K562 (cell line): ENCODE results near the gene RNF138. TPM values are rescaled to one million over a fixed set of nuclear protein-coding genes. Genes with fewer than 3 reads are reported as not detected.

Experiments
- ATAC-seq: fragments of 200-7000 bp; cut with Tn5 transposase; 3 replicates; pipeline ENCODE4 v1.9.1; 2020; ENCODE audit warnings: moderate library complexity
- BruUV-seq: library from RNA; stranded (reverse); fragments of 400-500 nt; replicated peaks from 2 replicates; lab custom pipeline; 2021; lab: Mats Ljungman, UMichigan
- CTCF ChIA-PET: fragments of 300-600 bp; formaldehyde crosslinking; extraction: SDS; loops from one replicate; lab custom pipeline; 2021; ENCODE audit warnings: low intra/inter-chr PET ratio; lab: Yijun Ruan, JAX
- POLR2A ChIA-PET: fragments of 300-600, 350-650 bp; sonication (Branson Sonifier 250); formaldehyde crosslinking; extraction: SDS; loops from one replicate; lab custom pipeline; 2021; ENCODE audit warnings: antibody characterized with exemption, inconsistent platforms; lab: Yijun Ruan, JAX
- DNase-seq, 4 experiments: peaks; one replicate each; pipeline versions ENCODE4 v3.0.0 to v3.0.0-alpha.2; 2011 to 2018; ENCODE audit warnings: low spot score in 3 of 4, mixed read lengths in 3 of 4; ENCODE audit errors: extremely low read depth in 1 of 4
- FAIRE-seq: peaks from 2 replicates; lab custom pipeline; 2011; peaks lifted over from hg19 to GRCh38; lab: Jason Lieb, UNC
- H2AFZ ChIP-seq: 2 replicates; pipeline ENCODE4 v1.6.0; 2011; ENCODE audit warnings: low read depth, low read length, control low read depth, inconsistent platforms
- H3K27ac ChIP-seq: fragments of 200-600 bp; 3 replicates; pipeline ENCODE4 v1.8.0; 2011; ENCODE audit warnings: low read depth, mild to moderate bottlenecking, control low read depth, inconsistent platforms, low read length, moderate library complexity, mixed read lengths; ENCODE audit errors: extremely low read depth
- H3K27me3 ChIP-seq, 2 experiments: fragments of 300-600 bp in 1 of 2; 2 replicates in 1 of 2; 3 replicates in 1 of 2; pipeline versions ENCODE4 v1.6.0 to v1.8.0; 2011; ENCODE audit warnings: inconsistent platforms in 2 of 2, low read length in 2 of 2, mild to moderate bottlenecking in 1 of 2, mixed read lengths in 1 of 2, moderate library complexity in 1 of 2; ENCODE audit not compliant: control insufficient read depth in 2 of 2, insufficient read depth in 2 of 2
- H3K36me3 ChIP-seq: fragments of 300-600 bp; 3 replicates; pipeline ENCODE4 v1.8.0; 2011; ENCODE audit warnings: mild to moderate bottlenecking, low read length, inconsistent platforms; ENCODE audit not compliant: control insufficient read depth, insufficient read depth
- H3K4me1 ChIP-seq, 2 experiments: fragments of 200-600 bp in 1 of 2; replicated peaks in 1 of 2; 2 replicates in 1 of 2; 3 replicates in 1 of 2; pipeline versions ENCODE4 v1.5.1 to v1.8.0; 2011; ENCODE audit warnings: inconsistent platforms in 2 of 2, low read length in 2 of 2, mild to moderate bottlenecking in 1 of 2, mixed read lengths in 1 of 2, moderate library complexity in 1 of 2; ENCODE audit not compliant: control insufficient read depth in 2 of 2, insufficient read depth in 2 of 2
- H3K4me2 ChIP-seq: 2 replicates; pipeline ENCODE4 v1.6.1; 2011; ENCODE audit warnings: low read length, control low read depth, inconsistent platforms, mixed read lengths; ENCODE audit not compliant: insufficient read depth
- H3K4me3 ChIP-seq: fragments of 200-600 bp; sonication (generic), shearing (Covaris generic); 2 replicates; pipeline ENCODE4 v1.5.1; 2016; ENCODE audit warnings: control low read depth, inconsistent platforms
- H3K79me2 ChIP-seq: fragments of 200-600 bp; 3 replicates; pipeline ENCODE4 v1.8.0; 2011; ENCODE audit warnings: low read length, inconsistent platforms; ENCODE audit not compliant: control insufficient read depth, insufficient read depth
- H3K9ac ChIP-seq, 2 experiments: 2 replicates each; pipeline versions ENCODE4 v1.6.0 to v1.6.1; 2011; ENCODE audit warnings: low read depth in 2 of 2, low read length in 2 of 2, control low read depth in 1 of 2, inconsistent platforms in 1 of 2, mild to moderate bottlenecking in 1 of 2, mixed read lengths in 1 of 2; ENCODE audit not compliant: insufficient read depth in 1 of 2
- H3K9me1 ChIP-seq: one replicate; pipeline ENCODE4 v1.6.0; 2011; ENCODE audit warnings: inconsistent platforms, mild to moderate bottlenecking, low read length, moderate library complexity; ENCODE audit not compliant: control insufficient read depth, insufficient read depth
- H3K9me3 ChIP-seq: replicated peaks from 2 replicates; pipeline ENCODE4 v1.5.1; 2011; ENCODE audit warnings: low read depth, low read length, inconsistent platforms; ENCODE audit not compliant: control insufficient read depth, insufficient read depth
- H4K20me1 ChIP-seq: replicated peaks from 2 replicates; pipeline ENCODE4 v1.6.1; 2011; ENCODE audit warnings: low read length, inconsistent platforms, mixed read lengths; ENCODE audit not compliant: control insufficient read depth, insufficient read depth
- HSF4 ChIP-seq: fragments of 250-450 bp; sonication (Bioruptor Pico); IDR thresholded peaks from 2 replicates; pipeline ENCODE4 v2.1.2; 2022; ENCODE audit warnings: mild to moderate bottlenecking, moderate library complexity, borderline replicate concordance
- KDM5B ChIP-seq: fragments of 200-600 bp; sonication (generic); IDR thresholded peaks from 2 replicates; pipeline ENCODE4 v1.6.1; 2012; ENCODE audit warnings: low read depth, mild to moderate bottlenecking, moderate library complexity, low read length, control low read depth, inconsistent platforms; ENCODE audit not compliant: insufficient replicate concordance
- MTF1 ChIP-seq: fragments of 250-450 bp; sonication (Bioruptor Pico); IDR thresholded peaks from 2 replicates; pipeline ENCODE4 v1.9.0; 2021; ENCODE audit warnings: moderate library complexity, mild to moderate bottlenecking, inconsistent platforms, borderline replicate concordance
- SRSF1 ChIP-seq: fragments of 200-400 bp; formaldehyde crosslinking; IDR thresholded peaks from 2 replicates; pipeline ENCODE4 v1.6.1; 2017; ENCODE audit warnings: mild to moderate bottlenecking, low read depth, low read length, moderate library complexity
- TARDBP ChIP-seq: fragments of 450-650 bp; IDR thresholded peaks from 2 replicates; pipeline ENCODE4 v1.6.1; 2016
- TCF7 ChIP-seq: sonication (generic); IDR thresholded peaks from 2 replicates; pipeline ENCODE4 v1.6.1; 2016; ENCODE audit warnings: antibody characterized with exemption, borderline replicate concordance
- ZKSCAN8 ChIP-seq: fragments of 200-800 bp; sonication (Bioruptor generic); IDR thresholded peaks from 2 replicates; pipeline ENCODE4 v1.6.1; 2016; ENCODE audit warnings: missing genetic modification characterization, missing compliant biosample characterization
- ZNF316 ChIP-seq: fragments of 450-650 bp; IDR thresholded peaks from 2 replicates; pipeline ENCODE4 v1.6.1; 2016
- ZNF384 ChIP-seq: IDR thresholded peaks from 2 replicates; pipeline ENCODE4 v1.6.1; 2012; ENCODE audit warnings: low read depth, low read length, improper control_type of control experiment
- WGBS: fragments of 100-300 bp; shearing (Covaris generic); methylation state at CpG from one replicate; pipeline ENCODE4 v1.1.6; 2016; ENCODE audit warnings: low coverage, mixed read lengths; ENCODE audit not compliant: insufficient coverage; ENCODE audit errors: missing lambda C conversion rate; 5-methylcytosine and 5-hydroxymethylcytosine counted together
- in situ Hi-C: fragments of 300-500 bp; cut with MboI; formaldehyde crosslinking; loops from 4 replicates; pipeline ENCODE4 v1.15.0; 2018; ENCODE audit warnings: inconsistent platforms, mixed read lengths
- intact Hi-C: fragments of 100-400 bp; cut with micrococcal nuclease; formaldehyde crosslinking; loops from 2 replicates; pipeline ENCODE4 v1.14.2; 2022
- polyA plus RNA-seq, 8 experiments: library from polyadenylated mRNA; depleted of rRNA in 4 of 8; stranded (reverse) in 5 of 8; unstranded in 3 of 8; fragments of >200 nt; fragmentation: Nextera tagmentation in 2 of 8; fragmentation: Illumina TruSeq in 1 of 8; extraction: Ambion mirVana in 2 of 8; extraction: Trizol in 1 of 8; gene quantifications; 2 replicates each; pipeline versions ENCODE4 v1.2.1 to v1.2.3, GENCODE V29; 2011 to 2014; ENCODE audit warnings: inconsistent platforms in 1 of 8, missing spikeins in 1 of 8
- total RNA-seq, 7 experiments: library from RNA; depleted of rRNA in 6 of 7; stranded (reverse); fragments of >200 nt in 6 of 7; fragmentation: Illumina TruSeq in 2 of 7; extraction: Trizol in 2 of 7; gene quantifications; 2 replicates each; pipeline versions ENCODE4 v1.2.1 to v1.2.3, GENCODE V29; 2011 to 2021; ENCODE audit warnings: low replicate concordance in 1 of 7

RNF138 gene
- total and polyA plus RNA-seq, 9 of the 15 experiments (the other 6 are each of a cell fraction or from before 2014, with no cell fraction given): 47.6 to 100 (median 62.5) TPM

DNA sequence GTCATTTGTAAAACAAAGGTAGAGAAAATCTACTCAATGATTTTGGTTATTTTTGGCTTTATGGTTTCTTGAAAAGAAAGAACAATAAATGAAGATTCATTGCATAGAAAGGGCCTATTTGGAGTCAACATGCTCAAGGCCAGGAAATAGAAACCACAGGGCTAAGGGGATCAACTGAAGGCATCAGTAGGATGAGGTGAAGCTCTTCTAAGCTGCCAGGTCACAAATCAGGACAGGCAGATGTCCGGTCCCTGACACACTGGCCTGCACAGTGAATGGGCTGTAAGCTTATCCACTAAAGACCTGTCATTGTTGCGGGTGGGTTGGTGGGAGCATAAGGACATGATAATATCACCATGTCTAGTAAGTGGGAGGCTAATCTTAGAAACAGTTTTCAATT lies 31.6 kb upstream of the RNF138 start:
- intact Hi-C loops: no loop called here
- Histone ChIP-seq H3K4me2 (no peak overlapping the region), H3K36me3 (no peaks in the 10 kb centered on the region), H3K79me2 (no peaks in the 10 kb centered on the region), H3K27me3 (peaks cover 11 to 15% of the 10 kb centered on the region in 2 experiments; a peak in 4 of 5 replicates), H3K27ac (no peak overlapping the region), H4K20me1 (no peaks in the 10 kb centered on the region), H2AFZ (no peak overlapping the region), H3K4me3 (no peak overlapping the region), H3K9me3 (no peaks in the 10 kb centered on the region), H3K9me1 (no peaks in the 10 kb centered on the region), H3K4me1 (no peaks in the 10 kb centered on the region), H3K9ac (no peak overlapping the region)
- DNase-seq (no peak), FAIRE-seq (no peak), ATAC-seq (no peak)
- POLR2A ChIA-PET: interaction anchor here (0.6 to 1.0 kb wide), 2 partner anchors 12 to 32 kb away, joined by 3 read pairs; partner anchors contain the start of gene RNF138
- in situ Hi-C loops: no loop called here
- CTCF ChIA-PET: no interaction called here
- no peak for TF ChIP-seq HSF4 (CRISPR knock-in tag)
- TF ChIP-seq MTF1 (CRISPR knock-in tag): no peak
- no peak for TF ChIP-seq ZNF316
- TF ChIP-seq SRSF1: no peak
- no peak for TF ChIP-seq TARDBP
- no peak for TF ChIP-seq KDM5B
- TF ChIP-seq ZKSCAN8 (CRISPR knock-in tag): no peak
- no peak for TF ChIP-seq TCF7
- no peak for TF ChIP-seq ZNF384
- WGBS: 0% methylated on average over 2 of the region's 2 CpGs
- no TSS peak for BruUV-seq
